Activated T-helper 1 cell treated with anti-CD3 and anti-CD28 coated beads, Interleukin-12 subunit alpha, Interleukin-12 subunit beta, Interleukin-2, Interleukin-4 antibody, amounts not matched to agents 30 ng/mL and 10 ng/mL and 1 ng/mL, durations not matched to agents 14 hours and 24 hours and 36 hours (primary cell): ENCODE data around the gene TAF3. TPM values are rescaled to one million over a fixed set of nuclear protein-coding genes. Genes with fewer than 3 reads are reported as not detected.
A peak's percentile ranks its signal among the peaks of the same experiment; 100 is the strongest.
"Not testable (repeated sequence)": the region's sequence is repeated elsewhere in the genome, so short reads cannot be mapped to it uniquely, and the experiment has no call there.

Experiments used
- DNase-seq: peaks from one replicate; pipeline ENCODE4 v3.0.0; 2021; ENCODE audit warnings: low spot score
- H3K27ac Mint-ChIP-seq: one replicate; pipeline ENCODE4 v1.8.0; 2021; ENCODE audit warnings: mild to moderate bottlenecking, mixed read lengths
- H3K27me3 Mint-ChIP-seq: one replicate; pipeline ENCODE4 v1.8.0; 2022; ENCODE audit warnings: mild to moderate bottlenecking, moderate library complexity, mixed read lengths; ENCODE audit not compliant: insufficient read depth
- H3K36me3 Mint-ChIP-seq: one replicate; pipeline ENCODE4 v1.8.0; 2021; ENCODE audit warnings: low read depth, mixed read lengths
- H3K4me1 Mint-ChIP-seq: one replicate; pipeline ENCODE4 v1.8.0; 2021; ENCODE audit warnings: low read depth, mixed read lengths
- H3K4me3 Mint-ChIP-seq: one replicate; pipeline ENCODE4 v1.8.0; 2021; ENCODE audit warnings: mild to moderate bottlenecking, moderate library complexity, mixed read lengths
- H3K9me3 Mint-ChIP-seq: one replicate; pipeline ENCODE4 v1.8.0; 2021; ENCODE audit warnings: mixed read lengths
- intact Hi-C: fragments of 100-400 bp; cut with micrococcal nuclease; formaldehyde crosslinking; loops from one replicate; pipeline ENCODE4 v1.15.1; 2024
- total RNA-seq: library from RNA; stranded (reverse); gene quantifications from 2 replicates; pipeline ENCODE4 v1.2.3, GENCODE V29; 2022

Gene TAF3
- total RNA-seq, 1 donor from 2014 or later: 15.1 TPM

- no peak overlapping the region for H3K4me3 Mint-ChIP-seq
Measured at GRCh38 chr10:8023851-8024250, 205.5 kb downstream of the TAF3 start.

GRCh38 chr10:8026349-8027259 is 208.3 kb downstream of the TAF3 start:
- no peak overlapping the region for H3K27ac Mint-ChIP-seq
- H3K4me1 Mint-ChIP-seq: peaks cover 13% of the 10 kb centered on the region
- H3K27me3 Mint-ChIP-seq: peaks cover 29% of the 10 kb centered on the region

More at GRCh38 chr10:8023851-8024250, 205.5 kb downstream of the TAF3 start:
- Mint-ChIP-seq H3K9me3 (no peaks in the 10 kb centered on the region), H3K27me3 (peaks cover 17% of the 10 kb centered on the region), H3K4me1 (peaks cover 13% of the 10 kb centered on the region), H3K27ac (no peak overlapping the region), H3K36me3 (no peaks in the 10 kb centered on the region)
- no peak for DNase-seq
- intact Hi-C loops: no loop called here

GRCh38 chr10:8031211-8031610 is 212.9 kb downstream of the TAF3 start:
- not testable (repeated sequence) for H3K9me3 Mint-ChIP-seq, H3K4me3 Mint-ChIP-seq, DNase-seq, H3K27ac Mint-ChIP-seq, H3K36me3 Mint-ChIP-seq
- intact Hi-C loops: loop anchor here (10.0 kb wide), 1 partner anchor 366 kb away; the partner anchor contains the start of gene ITIH5
- Mint-ChIP-seq H3K27me3 (peaks cover 42% of the 10 kb centered on the region), H3K4me1 (peaks cover 14% of the 10 kb centered on the region)

More at GRCh38 chr10:8026349-8027259, 208.3 kb downstream of the TAF3 start:
- intact Hi-C loops: no loop called here
- H3K4me3 Mint-ChIP-seq: peak overlapping the region; percentile 38
- no peaks in the 10 kb centered on the region for H3K36me3 Mint-ChIP-seq
- DNase-seq: no peak
- H3K9me3 Mint-ChIP-seq: no peaks in the 10 kb centered on the region

- H3K4me3 Mint-ChIP-seq: no peak overlapping the region
- peak overlapping the region; percentile 48 for H3K27ac Mint-ChIP-seq
- intact Hi-C loops: loop anchor here (10.0 kb wide), 1 partner anchor 368 kb away; the partner anchor contains the start of gene ITIH5
- peaks cover 48% of the 10 kb centered on the region for H3K27me3 Mint-ChIP-seq
- H3K36me3 Mint-ChIP-seq: peaks cover 3% of the 10 kb centered on the region
- H3K4me1 Mint-ChIP-seq: peaks cover 6% of the 10 kb centered on the region
- H3K9me3 Mint-ChIP-seq: peaks cover 5% of the 10 kb centered on the region
- DNase-seq: no peak
Measured at GRCh38 chr10:8032558-8032957, 214.3 kb downstream of the TAF3 start.

- DNase-seq: no peak
- H3K9me3 Mint-ChIP-seq: peaks cover 5% of the 10 kb centered on the region
- intact Hi-C loops: loop anchor here (1.0 to 10.0 kb wide), 2 partner anchors 8 to 369 kb away; partner anchors contain the start of gene ITIH5
- no peak overlapping the region for H3K27ac Mint-ChIP-seq
- peaks cover 16% of the 10 kb centered on the region for H3K4me1 Mint-ChIP-seq
- H3K36me3 Mint-ChIP-seq: peaks cover 4% of the 10 kb centered on the region
- H3K27me3 Mint-ChIP-seq: peaks cover 60% of the 10 kb centered on the region
- no peak overlapping the region for H3K4me3 Mint-ChIP-seq
Measured at GRCh38 chr10:8033812-8034465, 215.6 kb downstream of the TAF3 start.

- H3K27ac Mint-ChIP-seq: no peak overlapping the region
- peaks cover 17% of the 10 kb centered on the region for H3K4me1 Mint-ChIP-seq
- H3K27me3 Mint-ChIP-seq: peaks cover 66% of the 10 kb centered on the region
- H3K4me3 Mint-ChIP-seq: no peak overlapping the region
- H3K9me3 Mint-ChIP-seq: peaks cover 5% of the 10 kb centered on the region
- intact Hi-C loops: loop anchor here (1.0 to 10.0 kb wide), 2 partner anchors 8 to 370 kb away; partner anchors contain the start of gene ITIH5
- DNase-seq: no peak
- peaks cover 7% of the 10 kb centered on the region for H3K36me3 Mint-ChIP-seq
Measured at GRCh38 chr10:8034466-8035005, 216.2 kb downstream of the TAF3 start.

- Mint-ChIP-seq H3K9me3 (peaks cover 5% of the 10 kb centered on the region), H3K4me1 (peaks cover 20% of the 10 kb centered on the region), H3K36me3 (peaks cover 8% of the 10 kb centered on the region), H3K27me3 (peaks cover 72% of the 10 kb centered on the region), H3K4me3 (peak overlapping the region; percentile 10), H3K27ac (peak overlapping the region; percentile 76)
- DNase-seq: no peak
- intact Hi-C loops: loop anchor here (10.0 kb wide), 1 partner anchor 370 kb away; the partner anchor contains the start of gene ITIH5
Measured at GRCh38 chr10:8035006-8035640, 216.8 kb downstream of the TAF3 start.

GRCh38 chr10:8035641-8036470 is 217.6 kb downstream of the TAF3 start:
- Mint-ChIP-seq H3K36me3 (peaks cover 8% of the 10 kb centered on the region), H3K4me1 (peaks cover 20% of the 10 kb centered on the region), H3K9me3 (peaks cover 5% of the 10 kb centered on the region), H3K27me3 (peaks cover 74% of the 10 kb centered on the region), H3K4me3 (peak overlapping the region; percentile 10), H3K27ac (peak overlapping the region; percentile 76)
- intact Hi-C loops: loop anchor here (10.0 kb wide), 1 partner anchor 371 kb away; the partner anchor contains the start of gene ITIH5
- no peak for DNase-seq

GRCh38 chr10:8036506-8037198 is 218.3 kb downstream of the TAF3 start:
- no peak overlapping the region for H3K4me3 Mint-ChIP-seq
- no peak for DNase-seq
- H3K27me3 Mint-ChIP-seq: peaks cover 74% of the 10 kb centered on the region
- H3K36me3 Mint-ChIP-seq: peaks cover 8% of the 10 kb centered on the region
- H3K9me3 Mint-ChIP-seq: peaks cover 5% of the 10 kb centered on the region
- peaks cover 24% of the 10 kb centered on the region for H3K4me1 Mint-ChIP-seq
- peak overlapping the region; percentile 75 for H3K27ac Mint-ChIP-seq
- intact Hi-C loops: loop anchor here (10.0 kb wide), 1 partner anchor 372 kb away; the partner anchor contains the start of gene ITIH5

- peaks cover 8% of the 10 kb centered on the region for H3K36me3 Mint-ChIP-seq
- no peak for DNase-seq
- peak overlapping the region; percentile 75 for H3K27ac Mint-ChIP-seq
- peaks cover 5% of the 10 kb centered on the region for H3K9me3 Mint-ChIP-seq
- H3K4me1 Mint-ChIP-seq: peaks cover 31% of the 10 kb centered on the region
- H3K4me3 Mint-ChIP-seq: no peak overlapping the region
- H3K27me3 Mint-ChIP-seq: peaks cover 74% of the 10 kb centered on the region
- intact Hi-C loops: loop anchor here (10.0 kb wide), 1 partner anchor 372 kb away; the partner anchor contains the start of gene ITIH5
Measured at GRCh38 chr10:8037199-8037801, 219.0 kb downstream of the TAF3 start.
